H9 (cell line): Measurements from ENCODE around the gene EIF2S2. TPM values are rescaled to one million over a fixed set of nuclear protein-coding genes. Genes with fewer than 3 reads are reported as not detected.
A peak's percentile ranks its signal among the peaks of the same experiment; 100 is the strongest.

Experiments
- DNase-seq: peaks from one replicate; pipeline ENCODE4 v3.0.0-alpha.2; 2017
- H2AFZ ChIP-seq: one replicate; pipeline ENCODE4 v1.6.1; 2013; ENCODE audit warnings: mild to moderate bottlenecking, low read length, control low read depth, moderate library complexity
- H2AK5ac ChIP-seq: 2 replicates; pipeline ENCODE4 v1.6.1; 2013; ENCODE audit warnings: low read length, control low read depth, mixed read lengths; ENCODE audit not compliant: insufficient read length
- H2BK120ac ChIP-seq: one replicate; pipeline ENCODE4 v1.6.1; 2013; ENCODE audit warnings: low read depth, mild to moderate bottlenecking, low read length, control low read depth, inconsistent platforms; ENCODE audit not compliant: poor library complexity, severe bottlenecking
- H2BK12ac ChIP-seq: 2 replicates; pipeline ENCODE4 v1.6.1; 2013; ENCODE audit warnings: low read length, control low read depth, mixed read lengths, low read depth; ENCODE audit not compliant: insufficient read length
- H2BK15ac ChIP-seq: 2 replicates; pipeline ENCODE4 v1.6.1; 2013; ENCODE audit warnings: low read depth, low read length, control low read depth
- H2BK20ac ChIP-seq: one replicate; pipeline ENCODE4 v1.6.1; 2013; ENCODE audit warnings: low read depth, mild to moderate bottlenecking, low read length, control low read depth, inconsistent platforms; ENCODE audit not compliant: poor library complexity, severe bottlenecking
- H2BK5ac ChIP-seq: 2 replicates; pipeline ENCODE4 v1.6.1; 2013; ENCODE audit warnings: low read length, control low read depth, mixed read lengths; ENCODE audit not compliant: insufficient read length
- H3K14ac ChIP-seq: 2 replicates; pipeline ENCODE4 v1.6.1; 2013; ENCODE audit warnings: low read length, control low read depth; ENCODE audit not compliant: insufficient read depth
- H3K18ac ChIP-seq: 2 replicates; pipeline ENCODE4 v1.6.1; 2013; ENCODE audit warnings: low read depth, mild to moderate bottlenecking, mixed read lengths, low read length, control low read depth; ENCODE audit not compliant: insufficient read length
- H3K23ac ChIP-seq: 2 replicates; pipeline ENCODE4 v1.6.1; 2013; ENCODE audit warnings: low read length, control low read depth, mixed read lengths, low read depth; ENCODE audit not compliant: insufficient read length
- H3K23me2 ChIP-seq: 2 replicates; pipeline ENCODE4 v1.6.1; 2013; ENCODE audit warnings: low read depth, mild to moderate bottlenecking, mixed read lengths, low read length, control low read depth; ENCODE audit not compliant: insufficient read length, poor library complexity, severe bottlenecking
- H3K27ac ChIP-seq: 2 replicates; pipeline ENCODE4 v1.5.1; 2013; ENCODE audit warnings: low read length, control low read depth, mixed read lengths, low read depth; ENCODE audit not compliant: insufficient read length
- H3K27me3 ChIP-seq: 2 replicates; pipeline ENCODE4 v1.6.1; 2013; ENCODE audit warnings: low read length, control low read depth, inconsistent platforms; ENCODE audit not compliant: insufficient read depth
- H3K4ac ChIP-seq: 2 replicates; pipeline ENCODE4 v1.6.1; 2013; ENCODE audit warnings: low read depth, mild to moderate bottlenecking, control low read depth, inconsistent platforms, low read length, moderate library complexity
- H3K4me1 ChIP-seq: 2 replicates; pipeline ENCODE4 v1.6.1; 2013; ENCODE audit warnings: low read length, control low read depth, inconsistent platforms; ENCODE audit not compliant: insufficient read depth
- H3K4me2 ChIP-seq: 2 replicates; pipeline ENCODE4 v1.6.1; 2013; ENCODE audit warnings: low read length, control low read depth, mixed read lengths; ENCODE audit not compliant: insufficient read length, insufficient read depth
- H3K56ac ChIP-seq: 2 replicates; pipeline ENCODE4 v1.6.1; 2013; ENCODE audit warnings: low read depth, mild to moderate bottlenecking, mixed read lengths, low read length, control low read depth; ENCODE audit not compliant: insufficient read length
- H3K79me1 ChIP-seq: 2 replicates; pipeline ENCODE4 v1.6.1; 2013; ENCODE audit warnings: low read depth, mild to moderate bottlenecking, moderate library complexity, low read length, control low read depth, inconsistent platforms; ENCODE audit not compliant: insufficient read depth, poor library complexity, severe bottlenecking
- H3K79me2 ChIP-seq: 2 replicates; pipeline ENCODE4 v1.6.1; 2013; ENCODE audit warnings: low read length, control low read depth, inconsistent platforms; ENCODE audit not compliant: insufficient read depth
- H3K9ac ChIP-seq: 2 replicates; pipeline ENCODE4 v1.6.1; 2013; ENCODE audit warnings: low read length, control low read depth, mixed read lengths; ENCODE audit not compliant: insufficient read length; ENCODE audit errors: extremely low read depth
- H3K9me3 ChIP-seq: one replicate; pipeline ENCODE4 v1.6.1; 2013; ENCODE audit warnings: low read depth, low read length, inconsistent platforms; ENCODE audit not compliant: control insufficient read depth
- H3T11ph ChIP-seq: one replicate; pipeline ENCODE4 v1.6.1; 2013; ENCODE audit warnings: mild to moderate bottlenecking, low read length, control low read depth, inconsistent platforms
- H4K20me1 ChIP-seq: one replicate; pipeline ENCODE4 v1.6.1; 2013; ENCODE audit not compliant: control insufficient read depth, insufficient read length, insufficient read depth
- H4K5ac ChIP-seq: 2 replicates; pipeline ENCODE4 v1.6.1; 2013; ENCODE audit warnings: low read depth, mild to moderate bottlenecking, mixed read lengths, low read length, control low read depth; ENCODE audit not compliant: insufficient read length
- H4K8ac ChIP-seq: replicated peaks from 2 replicates; pipeline ENCODE4 v1.6.1; 2013; ENCODE audit warnings: low read length, control low read depth, mixed read lengths, low read depth; ENCODE audit not compliant: insufficient read length
- H4K91ac ChIP-seq: 2 replicates; pipeline ENCODE4 v1.6.1; 2013; ENCODE audit warnings: low read depth, mild to moderate bottlenecking, moderate library complexity, mixed read lengths, low read length, control low read depth; ENCODE audit not compliant: insufficient read length
- H3K27ac Mint-ChIP-seq, 3 experiments: 2 replicates in 2 of 3; 3 replicates in 1 of 3; pipeline ENCODE4 v1.8.0; 2020 to 2021; ENCODE audit warnings: mixed read lengths in 3 of 3, mild to moderate bottlenecking in 1 of 3, moderate library complexity in 1 of 3
- H3K27me3 Mint-ChIP-seq: 2 replicates; pipeline ENCODE4 v1.8.0; 2021; ENCODE audit warnings: low read depth, mild to moderate bottlenecking, moderate library complexity, mixed read lengths
- H3K36me3 Mint-ChIP-seq, 3 experiments: 2 replicates in 2 of 3; 3 replicates in 1 of 3; pipeline ENCODE4 v1.8.0; 2020 to 2021; ENCODE audit warnings: low read depth in 3 of 3, mixed read lengths in 3 of 3; ENCODE audit not compliant: insufficient read depth in 1 of 3
- H3K4me1 Mint-ChIP-seq, 2 experiments: 2 replicates each; pipeline ENCODE4 v1.8.0; 2020; ENCODE audit warnings: mixed read lengths in 2 of 2
- H3K4me3 Mint-ChIP-seq, 2 experiments: 2 replicates in 1 of 2; 3 replicates in 1 of 2; pipeline ENCODE4 v1.8.0; 2020 to 2021; ENCODE audit warnings: mild to moderate bottlenecking in 2 of 2, mixed read lengths in 2 of 2, moderate library complexity in 1 of 2
- H3K9me3 Mint-ChIP-seq, 2 experiments: 2 replicates in 1 of 2; 3 replicates in 1 of 2; pipeline ENCODE4 v1.8.0; 2020; ENCODE audit warnings: mild to moderate bottlenecking in 2 of 2, mixed read lengths in 2 of 2, moderate library complexity in 1 of 2
- CTCF ChIP-seq: fragments of 200-600 bp; sonication (generic); conservative IDR thresholded peaks from 3 replicates; pipeline ENCODE4 v1.8.0; 2021; ENCODE audit warnings: antibody characterized with exemption, mild to moderate bottlenecking
- WGBS: extraction: QIAGEN DNeasy Blood & Tissue Kit; methylation state at CpG from one replicate; pipeline ENCODE4 v1.1.7; 2013; ENCODE audit warnings: missing lambda C conversion rate, low lambda C conversion rate, mixed read lengths; ENCODE audit not compliant: insufficient read length; ENCODE audit errors: extremely low coverage; 5-methylcytosine and 5-hydroxymethylcytosine counted together
- total RNA-seq: library from RNA; stranded (reverse); gene quantifications from 2 replicates; pipeline ENCODE4 v1.2.1, GENCODE V29; 2021

EIF2S2 gene
- total RNA-seq, 1 experiment from 2014 or later: 188 TPM

- no peak overlapping the region for H2AFZ ChIP-seq
- no peak overlapping the region for H3K9ac ChIP-seq
- no peaks in the 10 kb centered on the region for H3K27me3 Mint-ChIP-seq
- no peak overlapping the region for H3K14ac ChIP-seq
- no peak for DNase-seq
- H3K23ac ChIP-seq: no peak overlapping the region
- H2BK20ac ChIP-seq: no peak overlapping the region
- no peaks in the 10 kb centered on the region for H3K9me3 Mint-ChIP-seq
- H2AK5ac ChIP-seq: no peak overlapping the region
- H4K91ac ChIP-seq: no peak overlapping the region
- H3K79me1 ChIP-seq: no peaks in the 10 kb centered on the region
- H3K27ac ChIP-seq: no peak overlapping the region
- no peak overlapping the region for H3K4me3 Mint-ChIP-seq
- no peak overlapping the region for H3T11ph ChIP-seq
- WGBS: no CpG with 5 or more reads among the region's 4 CpGs
- no peak for TF ChIP-seq CTCF
- H3K18ac ChIP-seq: no peak overlapping the region
- H3K4me2 ChIP-seq: no peak overlapping the region
- H3K4me1 Mint-ChIP-seq: peaks cover 30 to 34% of the 10 kb centered on the region in 2 experiments
- H4K8ac ChIP-seq: no peak overlapping the region
- H3K23me2 ChIP-seq: no peaks in the 10 kb centered on the region
- peaks cover 6% of the 10 kb centered on the region for H3K4me1 ChIP-seq
- H3K27me3 ChIP-seq: no peaks in the 10 kb centered on the region
- H2BK15ac ChIP-seq: no peak overlapping the region
- no peak overlapping the region for H2BK5ac ChIP-seq
- no peak overlapping the region for H2BK12ac ChIP-seq
- H3K36me3 Mint-ChIP-seq: peaks cover 0 to 2% (median 0%) of the 10 kb centered on the region in 3 experiments; a peak in 4 of 7 replicates
- H4K20me1 ChIP-seq: no peaks in the 10 kb centered on the region
- H2BK120ac ChIP-seq: no peak overlapping the region
- no peak overlapping the region for H3K56ac ChIP-seq
- no peaks in the 10 kb centered on the region for H3K9me3 ChIP-seq
- no peak overlapping the region for H3K4ac ChIP-seq
- H3K27ac Mint-ChIP-seq: peak overlapping the region in 1 of 3 experiments; percentile 34; a peak in 2 of 7 replicates
- H3K79me2 ChIP-seq: peaks cover 3% of the 10 kb centered on the region; the same call in 1 of the 2 replicates
- H4K5ac ChIP-seq: no peak overlapping the region
Observed at GRCh38 chr20:34041226-34041625, 70.8 kb downstream of the EIF2S2 start.
